GM19438 (cell line): ENCODE data around the gene GRM4.

Experiments used
- ATAC-seq: cut with Tn5 transposase; IDR thresholded peaks from one replicate; pipeline ENCODE4 v1.9.1; 2021; ENCODE audit warnings: low read depth; ENCODE audit not compliant: unreplicated experiment

GRM4 gene

GRCh38 chr6:33999567-33999966, 146.3 kb downstream of the GRM4 start:
- ATAC-seq, result no peak

- ATAC-seq, result no peak
These were observed 147.2 kb downstream of the GRM4 start for GRCh38 chr6:33998660-33999059.

- ATAC-seq, result no peak
These were observed 148.6 kb downstream of the GRM4 start for GRCh38 chr6:33997265-33997664.

GRCh38 chr6:33996120-33996475, 149.8 kb downstream of the GRM4 start:
- no peak for ATAC-seq

- ATAC-seq, result no peak
These were observed 150.4 kb downstream of the GRM4 start for GRCh38 chr6:33995309-33996119.

GRCh38 chr6:33994472-33995308, 151.2 kb downstream of the GRM4 start:
- ATAC-seq, result no peak

- no peak for ATAC-seq
These were observed 152.0 kb downstream of the GRM4 start for GRCh38 chr6:33993653-33994471.

GRCh38 chr6:33993091-33993490, 152.8 kb downstream of the GRM4 start:
- ATAC-seq, result no peak

- no peak for ATAC-seq
These were observed 153.7 kb downstream of the GRM4 start for GRCh38 chr6:33992191-33992590.

- no peak for ATAC-seq
These were observed 154.3 kb downstream of the GRM4 start for GRCh38 chr6:33991610-33992009.

GRCh38 chr6:33990061-33990541, 155.8 kb downstream of the GRM4 start:
- ATAC-seq, result no peak

GRCh38 chr6:33989016-33989854, 156.7 kb downstream of the GRM4 start:
- ATAC-seq, result no peak

GRCh38 chr6:33988121-33989015, 157.5 kb downstream of the GRM4 start:
- ATAC-seq, result no peak

- no peak for ATAC-seq
These were observed 158.3 kb downstream of the GRM4 start for GRCh38 chr6:33987531-33988021.

GRCh38 chr6:33985947-33986346, 159.9 kb downstream of the GRM4 start:
- ATAC-seq, result no peak

- ATAC-seq, result no peak
These were observed 160.6 kb downstream of the GRM4 start for GRCh38 chr6:33985313-33985751.

GRCh38 chr6:33984466-33985312, 161.2 kb downstream of the GRM4 start:
- no peak for ATAC-seq
